ENCODE measurements around the gene CIRBP. TPM values are rescaled to one million over a fixed set of nuclear protein-coding genes. Genes with fewer than 3 reads are reported as not detected.

Gene CIRBP
- total and polyA plus RNA-seq, 2 of the 13 experiments (the other 11 are each of a cell fraction or from before 2014, with no cell fraction given), result 133 to 140 TPM

DNA sequence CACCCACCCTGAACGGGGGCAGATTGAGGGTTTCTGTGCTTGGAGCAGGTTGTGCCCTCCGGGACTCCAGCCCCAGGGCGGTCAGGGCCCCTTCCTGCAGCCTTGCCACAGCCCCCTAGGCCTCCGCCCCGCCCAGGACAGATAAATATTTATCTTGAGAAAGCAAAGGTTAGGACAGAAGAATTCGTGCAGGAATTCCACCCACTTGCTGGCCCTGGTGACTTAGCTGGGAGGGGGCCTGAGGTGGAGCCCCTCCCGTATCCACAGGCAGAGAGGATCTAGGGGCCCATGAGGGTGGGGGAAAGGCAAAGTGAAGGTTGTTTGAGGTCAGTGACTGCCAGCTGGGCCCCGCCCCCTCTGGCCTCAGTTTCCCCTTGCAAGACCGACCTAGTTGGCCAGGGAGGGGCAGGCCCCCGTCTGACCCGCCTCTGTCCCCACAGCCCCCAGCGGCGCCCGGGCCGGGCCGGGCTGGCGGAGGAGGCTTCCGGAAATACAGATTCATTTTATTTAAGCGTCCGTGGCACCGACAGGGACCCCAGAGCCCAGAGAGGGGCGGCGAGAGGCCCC lies 15.5 kb upstream of the CIRBP start (continued):
- TF ChIP-seq, protein P1, sequence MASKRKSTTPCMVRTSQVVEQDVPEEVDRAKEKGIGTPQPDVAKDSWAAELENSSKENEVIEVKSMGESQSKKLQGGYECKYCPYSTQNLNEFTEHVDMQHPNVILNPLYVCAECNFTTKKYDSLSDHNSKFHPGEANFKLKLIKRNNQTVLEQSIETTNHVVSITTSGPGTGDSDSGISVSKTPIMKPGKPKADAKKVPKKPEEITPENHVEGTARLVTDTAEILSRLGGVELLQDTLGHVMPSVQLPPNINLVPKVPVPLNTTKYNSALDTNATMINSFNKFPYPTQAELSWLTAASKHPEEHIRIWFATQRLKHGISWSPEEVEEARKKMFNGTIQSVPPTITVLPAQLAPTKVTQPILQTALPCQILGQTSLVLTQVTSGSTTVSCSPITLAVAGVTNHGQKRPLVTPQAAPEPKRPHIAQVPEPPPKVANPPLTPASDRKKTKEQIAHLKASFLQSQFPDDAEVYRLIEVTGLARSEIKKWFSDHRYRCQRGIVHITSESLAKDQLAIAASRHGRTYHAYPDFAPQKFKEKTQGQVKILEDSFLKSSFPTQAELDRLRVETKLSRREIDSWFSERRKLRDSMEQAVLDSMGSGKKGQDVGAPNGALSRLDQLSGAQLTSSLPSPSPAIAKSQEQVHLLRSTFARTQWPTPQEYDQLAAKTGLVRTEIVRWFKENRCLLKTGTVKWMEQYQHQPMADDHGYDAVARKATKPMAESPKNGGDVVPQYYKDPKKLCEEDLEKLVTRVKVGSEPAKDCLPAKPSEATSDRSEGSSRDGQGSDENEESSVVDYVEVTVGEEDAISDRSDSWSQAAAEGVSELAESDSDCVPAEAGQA (IDR thresholded peaks at IDR 0.05; ENCODE audit: low read depth), result no peak
- TF ChIP-seq, protein P1 (CRISPR knock-in tag; IDR thresholded peaks at IDR 0.05; ENCODE audit: borderline replicate concordance), result no peak
- TF ChIP-seq YEATS4 (CRISPR knock-in tag; IDR thresholded peaks at IDR 0.05; ENCODE audit: borderline replicate concordance), result 0 out of 2 replicates have a peak, but pooled peaks have one; percentile 15
- peak; percentile 28; the same call in 1 of the 2 replicates for TF ChIP-seq ZNF816 (CRISPR knock-in tag; IDR thresholded peaks at IDR 0.05; ENCODE audit: borderline replicate concordance)
- TF ChIP-seq ZNF468 (CRISPR knock-in tag; IDR thresholded peaks at IDR 0.05), result no peak
- TF ChIP-seq, protein P2, sequence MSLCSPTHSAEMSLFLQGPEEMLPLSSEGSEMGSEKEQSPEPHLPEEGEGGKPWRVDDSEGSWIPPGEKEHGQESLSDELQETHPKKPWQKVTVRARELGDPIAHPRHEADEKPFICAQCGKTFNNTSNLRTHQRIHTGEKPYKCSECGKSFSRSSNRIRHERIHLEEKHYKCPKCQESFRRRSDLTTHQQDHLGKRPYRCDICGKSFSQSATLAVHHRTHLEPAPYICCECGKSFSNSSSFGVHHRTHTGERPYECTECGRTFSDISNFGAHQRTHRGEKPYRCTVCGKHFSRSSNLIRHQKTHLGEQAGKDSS (CRISPR knock-in tag; IDR thresholded peaks at IDR 0.05; ENCODE audit: borderline replicate concordance, low read depth), result no peak; the same call in 1 of the 2 replicates
- no peak for TF ChIP-seq GTF3A (CRISPR knock-in tag; conservative IDR thresholded peaks at IDR 0.05)
- no peak for TF ChIP-seq JUNB (CRISPR knock-in tag; IDR thresholded peaks at IDR 0.05; ENCODE audit: borderline replicate concordance)
- no peak for TF ChIP-seq ZNF350 (CRISPR knock-in tag; IDR thresholded peaks at IDR 0.05; ENCODE audit: borderline replicate concordance, low read depth)
- no peak for TF ChIP-seq IKZF1 (IDR thresholded peaks at IDR 0.05)
- TF ChIP-seq SNAI1 (CRISPR knock-in tag; IDR thresholded peaks at IDR 0.05; ENCODE audit: borderline replicate concordance), result 0 out of 2 replicates have a peak, but pooled peaks have one; percentile 40
- TF ChIP-seq NFKBIZ (CRISPR knock-in tag; IDR thresholded peaks at IDR 0.05), result no peak; the same call in 1 of the 2 replicates
- TF ChIP-seq, protein P3, sequence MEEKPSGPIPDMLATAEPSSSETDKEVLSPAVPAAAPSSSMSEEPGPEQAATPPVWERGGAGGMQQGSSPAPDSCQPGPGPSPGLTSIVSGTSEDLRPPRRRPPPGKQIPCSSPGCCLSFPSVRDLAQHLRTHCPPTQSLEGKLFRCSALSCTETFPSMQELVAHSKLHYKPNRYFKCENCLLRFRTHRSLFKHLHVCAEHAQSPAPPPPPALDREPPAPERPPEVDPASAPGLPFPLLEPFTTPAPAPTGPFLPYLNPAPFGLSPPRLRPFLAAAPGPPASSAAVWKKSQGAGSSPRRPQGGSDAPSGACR (CRISPR knock-in tag; IDR thresholded peaks at IDR 0.05), result 0 out of 2 replicates have a peak, but pooled peaks have one; percentile 80
- TF ChIP-seq POGZ (CRISPR knock-in tag; IDR thresholded peaks at IDR 0.05), result 0 out of 2 replicates have a peak, but pooled peaks have one; percentile 31
- TF ChIP-seq, protein P4, sequence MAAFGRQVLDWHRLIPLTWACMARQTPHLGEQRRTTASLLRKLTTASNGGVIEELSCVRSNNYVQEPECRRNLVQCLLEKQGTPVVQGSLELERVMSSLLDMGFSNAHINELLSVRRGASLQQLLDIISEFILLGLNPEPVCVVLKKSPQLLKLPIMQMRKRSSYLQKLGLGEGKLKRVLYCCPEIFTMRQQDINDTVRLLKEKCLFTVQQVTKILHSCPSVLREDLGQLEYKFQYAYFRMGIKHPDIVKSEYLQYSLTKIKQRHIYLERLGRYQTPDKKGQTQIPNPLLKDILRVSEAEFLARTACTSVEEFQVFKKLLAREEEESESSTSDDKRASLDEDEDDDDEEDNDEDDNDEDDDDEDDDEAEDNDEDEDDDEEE (CRISPR knock-in tag; IDR thresholded peaks at IDR 0.05), result no peak
- peak; percentile 70 for TF ChIP-seq ETV5 (CRISPR knock-in tag; IDR thresholded peaks at IDR 0.05; ENCODE audit: borderline replicate concordance)
- no peak for TF ChIP-seq PRPF4 (IDR thresholded peaks at IDR 0.05; ENCODE audit: low read depth, low read length, poor library complexity, severe bottlenecking)
- TF ChIP-seq, protein P5, sequence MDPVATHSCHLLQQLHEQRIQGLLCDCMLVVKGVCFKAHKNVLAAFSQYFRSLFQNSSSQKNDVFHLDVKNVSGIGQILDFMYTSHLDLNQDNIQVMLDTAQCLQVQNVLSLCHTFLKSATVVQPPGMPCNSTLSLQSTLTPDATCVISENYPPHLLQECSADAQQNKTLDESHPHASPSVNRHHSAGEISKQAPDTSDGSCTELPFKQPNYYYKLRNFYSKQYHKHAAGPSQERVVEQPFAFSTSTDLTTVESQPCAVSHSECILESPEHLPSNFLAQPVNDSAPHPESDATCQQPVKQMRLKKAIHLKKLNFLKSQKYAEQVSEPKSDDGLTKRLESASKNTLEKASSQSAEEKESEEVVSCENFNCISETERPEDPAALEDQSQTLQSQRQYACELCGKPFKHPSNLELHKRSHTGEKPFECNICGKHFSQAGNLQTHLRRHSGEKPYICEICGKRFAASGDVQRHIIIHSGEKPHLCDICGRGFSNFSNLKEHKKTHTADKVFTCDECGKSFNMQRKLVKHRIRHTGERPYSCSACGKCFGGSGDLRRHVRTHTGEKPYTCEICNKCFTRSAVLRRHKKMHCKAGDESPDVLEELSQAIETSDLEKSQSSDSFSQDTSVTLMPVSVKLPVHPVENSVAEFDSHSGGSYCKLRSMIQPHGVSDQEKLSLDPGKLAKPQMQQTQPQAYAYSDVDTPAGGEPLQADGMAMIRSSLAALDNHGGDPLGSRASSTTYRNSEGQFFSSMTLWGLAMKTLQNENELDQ (CRISPR knock-in tag; IDR thresholded peaks at IDR 0.05; ENCODE audit: borderline replicate concordance), result no peak

Measured in HepG2 (cell line).